Measurements from ENCODE around the gene NID2.

The NID2 gene

DNA sequence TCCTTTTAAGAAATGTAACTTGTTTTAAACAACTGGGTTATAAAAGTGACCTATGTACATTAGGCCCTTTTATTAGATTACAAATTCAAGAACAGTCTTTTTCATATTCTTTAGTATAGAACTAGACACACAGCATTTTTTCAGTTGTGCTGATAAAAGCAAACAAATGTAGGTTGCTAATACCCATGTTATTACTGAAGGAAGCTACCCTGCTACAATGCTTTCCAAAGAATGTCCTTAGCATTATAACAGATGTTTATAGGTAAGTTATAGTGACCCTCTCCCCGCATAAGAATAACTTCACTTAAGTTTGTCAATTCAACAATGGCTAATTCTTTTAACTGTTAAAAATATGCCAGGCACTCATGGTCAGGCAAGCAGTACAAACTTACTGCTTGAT, 61.6 kb downstream of the NID2 start:
- Histone ChIP-seq H3K9ac (ENCODE audit: low read length) (no peak overlapping the region), H3K9me3 (ENCODE audit: insufficient read depth, low read length) (no peaks in the 10 kb centered on the region), H3K27me3 (ENCODE audit: low read depth, low read length) (no peaks in the 10 kb centered on the region), H3K79me2 (ENCODE audit: low read length) (no peaks in the 10 kb centered on the region), H3K4me2 (ENCODE audit: low read length) (no peak overlapping the region), H3K36me3 (replicated peaks; ENCODE audit: low read depth, low read length) (peaks cover 82% of the 10 kb centered on the region), H2AFZ (ENCODE audit: low read depth, low read length) (no peak overlapping the region), H3K27ac (ENCODE audit: low read length) (no peak overlapping the region), H3K4me1 (ENCODE audit: low read length) (no peaks in the 10 kb centered on the region), H4K20me1 (ENCODE audit: insufficient read depth, low read length) (no peaks in the 10 kb centered on the region), H3K4me3 (ENCODE audit: low read length) (no peak overlapping the region)
- TF ChIP-seq, protein P1, sequence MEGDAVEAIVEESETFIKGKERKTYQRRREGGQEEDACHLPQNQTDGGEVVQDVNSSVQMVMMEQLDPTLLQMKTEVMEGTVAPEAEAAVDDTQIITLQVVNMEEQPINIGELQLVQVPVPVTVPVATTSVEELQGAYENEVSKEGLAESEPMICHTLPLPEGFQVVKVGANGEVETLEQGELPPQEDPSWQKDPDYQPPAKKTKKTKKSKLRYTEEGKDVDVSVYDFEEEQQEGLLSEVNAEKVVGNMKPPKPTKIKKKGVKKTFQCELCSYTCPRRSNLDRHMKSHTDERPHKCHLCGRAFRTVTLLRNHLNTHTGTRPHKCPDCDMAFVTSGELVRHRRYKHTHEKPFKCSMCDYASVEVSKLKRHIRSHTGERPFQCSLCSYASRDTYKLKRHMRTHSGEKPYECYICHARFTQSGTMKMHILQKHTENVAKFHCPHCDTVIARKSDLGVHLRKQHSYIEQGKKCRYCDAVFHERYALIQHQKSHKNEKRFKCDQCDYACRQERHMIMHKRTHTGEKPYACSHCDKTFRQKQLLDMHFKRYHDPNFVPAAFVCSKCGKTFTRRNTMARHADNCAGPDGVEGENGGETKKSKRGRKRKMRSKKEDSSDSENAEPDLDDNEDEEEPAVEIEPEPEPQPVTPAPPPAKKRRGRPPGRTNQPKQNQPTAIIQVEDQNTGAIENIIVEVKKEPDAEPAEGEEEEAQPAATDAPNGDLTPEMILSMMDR (IDR thresholded peaks at IDR 0.05; ENCODE audit: low read depth, low read length), result no peak
- TF ChIP-seq EZH2phosphoT487 (IDR thresholded peaks at IDR 0.05; ENCODE audit: low read depth), result no peak

DNA sequence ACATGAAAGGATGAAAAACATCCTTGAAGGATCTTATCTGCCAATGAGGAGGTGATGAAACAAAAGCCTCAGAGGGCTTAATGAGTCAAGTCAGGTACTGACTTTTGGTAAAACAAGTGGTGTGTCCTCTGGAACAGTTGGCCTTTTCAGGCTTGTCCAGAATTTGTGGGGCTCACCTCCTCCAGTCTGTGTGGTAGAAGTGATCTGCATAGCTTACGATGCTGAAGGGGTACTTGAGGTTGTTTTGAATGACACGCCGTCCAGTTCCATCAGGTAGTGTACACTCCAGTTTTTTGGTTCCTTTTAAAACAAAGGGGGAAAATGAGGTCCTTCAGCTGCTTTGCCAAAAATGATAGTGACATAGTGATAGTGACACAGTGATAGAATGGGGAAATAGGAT, 62.5 kb downstream of the NID2 start:
- H2AFZ ChIP-seq (ENCODE audit: low read depth, low read length), result no peak overlapping the region
- H3K36me3 ChIP-seq (replicated peaks; ENCODE audit: low read depth, low read length), result peaks cover 84% of the 10 kb centered on the region
- H3K9ac ChIP-seq (ENCODE audit: low read length), result no peak overlapping the region
- no peak overlapping the region for H3K27ac ChIP-seq (ENCODE audit: low read length)
- no peaks in the 10 kb centered on the region for H4K20me1 ChIP-seq (ENCODE audit: insufficient read depth, low read length)
- H3K9me3 ChIP-seq (ENCODE audit: insufficient read depth, low read length), result no peaks in the 10 kb centered on the region
- H3K4me2 ChIP-seq (ENCODE audit: low read length), result no peak overlapping the region
- no peak overlapping the region for H3K4me3 ChIP-seq (ENCODE audit: low read length)
- TF ChIP-seq, protein P1 (IDR thresholded peaks at IDR 0.05; ENCODE audit: low read depth, low read length), result no peak
- no peak for TF ChIP-seq EZH2phosphoT487 (IDR thresholded peaks at IDR 0.05; ENCODE audit: low read depth)
- H3K79me2 ChIP-seq (ENCODE audit: low read length), result no peaks in the 10 kb centered on the region
- no peaks in the 10 kb centered on the region for H3K27me3 ChIP-seq (ENCODE audit: low read depth, low read length)
- H3K4me1 ChIP-seq (ENCODE audit: low read length), result no peaks in the 10 kb centered on the region

DNA sequence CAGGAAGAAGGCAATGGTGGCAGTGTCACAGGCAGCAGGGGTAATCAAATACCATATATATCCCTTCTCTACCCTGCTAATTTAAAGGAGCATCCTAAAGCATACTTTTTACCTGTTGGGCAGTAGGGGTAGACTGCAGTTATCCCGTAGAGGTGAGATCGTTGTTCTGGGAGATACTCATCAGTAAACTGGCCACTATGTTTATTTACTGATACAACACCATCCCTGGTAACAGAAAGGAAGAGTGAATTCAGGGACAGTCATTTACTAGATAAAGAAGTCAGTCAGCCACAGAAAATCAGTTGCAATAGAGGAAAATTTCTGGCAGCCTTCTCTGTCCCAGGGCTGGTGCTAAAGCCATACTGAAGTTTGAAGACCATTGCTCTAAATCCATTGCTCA, 63.2 kb downstream of the NID2 start:
- Histone ChIP-seq H3K9ac (ENCODE audit: low read length) (no peak overlapping the region), H3K9me3 (ENCODE audit: insufficient read depth, low read length) (no peaks in the 10 kb centered on the region), H3K79me2 (ENCODE audit: low read length) (no peaks in the 10 kb centered on the region), H3K4me2 (ENCODE audit: low read length) (no peak overlapping the region), H4K20me1 (ENCODE audit: insufficient read depth, low read length) (no peaks in the 10 kb centered on the region), H3K27ac (ENCODE audit: low read length) (no peak overlapping the region), H3K27me3 (ENCODE audit: low read depth, low read length) (no peaks in the 10 kb centered on the region), H3K36me3 (replicated peaks; ENCODE audit: low read depth, low read length) (peaks cover 82% of the 10 kb centered on the region), H3K4me1 (ENCODE audit: low read length) (no peaks in the 10 kb centered on the region), H2AFZ (ENCODE audit: low read depth, low read length) (no peak overlapping the region), H3K4me3 (ENCODE audit: low read length) (no peak overlapping the region)
- TF ChIP-seq, protein P1 (IDR thresholded peaks at IDR 0.05; ENCODE audit: low read depth, low read length), result no peak
- no peak for TF ChIP-seq EZH2phosphoT487 (IDR thresholded peaks at IDR 0.05; ENCODE audit: low read depth)

DNA sequence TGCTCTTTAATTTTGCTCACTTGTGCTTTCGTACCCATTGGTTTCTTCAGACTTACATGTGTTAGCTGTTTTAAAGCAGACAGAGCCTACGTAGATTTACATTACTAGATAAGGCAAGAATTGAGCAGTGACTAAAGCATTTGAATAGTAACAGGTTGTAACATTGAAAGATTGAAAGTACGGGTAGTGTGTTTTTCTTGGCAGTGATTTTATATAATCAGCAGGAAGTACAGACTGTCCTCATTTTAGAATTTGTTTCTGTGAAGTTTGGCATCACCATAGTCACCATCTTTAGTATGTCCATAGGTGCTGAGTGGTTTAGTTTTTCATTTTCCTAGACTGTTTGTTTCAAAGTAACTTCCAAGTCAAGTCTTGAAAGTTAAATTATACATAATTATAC, 65.5 kb downstream of the NID2 start:
- no peaks in the 10 kb centered on the region for H3K27me3 ChIP-seq (ENCODE audit: low read depth, low read length)
- no peak overlapping the region for H3K4me3 ChIP-seq (ENCODE audit: low read length)
- TF ChIP-seq, protein P1 (IDR thresholded peaks at IDR 0.05; ENCODE audit: low read depth, low read length), result no peak
- no peak for TF ChIP-seq EZH2phosphoT487 (IDR thresholded peaks at IDR 0.05; ENCODE audit: low read depth)
- peaks cover 82% of the 10 kb centered on the region for H3K36me3 ChIP-seq (replicated peaks; ENCODE audit: low read depth, low read length)
- H3K9ac ChIP-seq (ENCODE audit: low read length), result no peak overlapping the region
- no peaks in the 10 kb centered on the region for H4K20me1 ChIP-seq (ENCODE audit: insufficient read depth, low read length)
- no peak overlapping the region for H3K4me2 ChIP-seq (ENCODE audit: low read length)
- no peak overlapping the region for H2AFZ ChIP-seq (ENCODE audit: low read depth, low read length)
- H3K4me1 ChIP-seq (ENCODE audit: low read length), result no peaks in the 10 kb centered on the region
- H3K27ac ChIP-seq (ENCODE audit: low read length), result no peak overlapping the region
- no peaks in the 10 kb centered on the region for H3K9me3 ChIP-seq (ENCODE audit: insufficient read depth, low read length)
- no peaks in the 10 kb centered on the region for H3K79me2 ChIP-seq (ENCODE audit: low read length)
